K562 (cell line): Measurements from ENCODE around the gene MYL11. TPM values are rescaled to one million over a fixed set of nuclear protein-coding genes. Genes with fewer than 3 reads are reported as not detected.

Source experiments
- ATAC-seq: fragments of 200-7000 bp; cut with Tn5 transposase; 3 replicates; pipeline ENCODE4 v1.9.1; 2020; ENCODE audit warnings: moderate library complexity
- BruUV-seq: library from RNA; stranded (reverse); fragments of 400-500 nt; replicated peaks from 2 replicates; lab custom pipeline; 2021; lab: Mats Ljungman, UMichigan
- CTCF ChIA-PET: fragments of 300-600 bp; formaldehyde crosslinking; extraction: SDS; loops from one replicate; lab custom pipeline; 2021; ENCODE audit warnings: low intra/inter-chr PET ratio; lab: Yijun Ruan, JAX
- POLR2A ChIA-PET: fragments of 300-600, 350-650 bp; sonication (Branson Sonifier 250); formaldehyde crosslinking; extraction: SDS; loops from one replicate; lab custom pipeline; 2021; ENCODE audit warnings: antibody characterized with exemption, inconsistent platforms; lab: Yijun Ruan, JAX
- DNase-seq, 4 experiments: peaks; one replicate each; pipeline versions ENCODE4 v3.0.0 to v3.0.0-alpha.2; 2011 to 2018; ENCODE audit warnings: low spot score in 3 of 4, mixed read lengths in 3 of 4; ENCODE audit errors: extremely low read depth in 1 of 4
- FAIRE-seq: peaks from 2 replicates; lab custom pipeline; 2011; peaks lifted over from hg19 to GRCh38; lab: Jason Lieb, UNC
- H2AFZ ChIP-seq: 2 replicates; pipeline ENCODE4 v1.6.0; 2011; ENCODE audit warnings: low read depth, low read length, control low read depth, inconsistent platforms
- H3K27ac ChIP-seq: fragments of 200-600 bp; 3 replicates; pipeline ENCODE4 v1.8.0; 2011; ENCODE audit warnings: low read depth, mild to moderate bottlenecking, control low read depth, inconsistent platforms, low read length, moderate library complexity, mixed read lengths; ENCODE audit errors: extremely low read depth
- H3K27me3 ChIP-seq, 2 experiments: fragments of 300-600 bp in 1 of 2; 2 replicates in 1 of 2; 3 replicates in 1 of 2; pipeline versions ENCODE4 v1.6.0 to v1.8.0; 2011; ENCODE audit warnings: inconsistent platforms in 2 of 2, low read length in 2 of 2, mild to moderate bottlenecking in 1 of 2, mixed read lengths in 1 of 2, moderate library complexity in 1 of 2; ENCODE audit not compliant: control insufficient read depth in 2 of 2, insufficient read depth in 2 of 2
- H3K36me3 ChIP-seq: fragments of 300-600 bp; 3 replicates; pipeline ENCODE4 v1.8.0; 2011; ENCODE audit warnings: mild to moderate bottlenecking, low read length, inconsistent platforms; ENCODE audit not compliant: control insufficient read depth, insufficient read depth
- H3K4me1 ChIP-seq, 2 experiments: fragments of 200-600 bp in 1 of 2; replicated peaks in 1 of 2; 2 replicates in 1 of 2; 3 replicates in 1 of 2; pipeline versions ENCODE4 v1.5.1 to v1.8.0; 2011; ENCODE audit warnings: inconsistent platforms in 2 of 2, low read length in 2 of 2, mild to moderate bottlenecking in 1 of 2, mixed read lengths in 1 of 2, moderate library complexity in 1 of 2; ENCODE audit not compliant: control insufficient read depth in 2 of 2, insufficient read depth in 2 of 2
- H3K4me2 ChIP-seq: 2 replicates; pipeline ENCODE4 v1.6.1; 2011; ENCODE audit warnings: low read length, control low read depth, inconsistent platforms, mixed read lengths; ENCODE audit not compliant: insufficient read depth
- H3K4me3 ChIP-seq: fragments of 200-600 bp; sonication (generic), shearing (Covaris generic); 2 replicates; pipeline ENCODE4 v1.5.1; 2016; ENCODE audit warnings: control low read depth, inconsistent platforms
- H3K79me2 ChIP-seq: fragments of 200-600 bp; 3 replicates; pipeline ENCODE4 v1.8.0; 2011; ENCODE audit warnings: low read length, inconsistent platforms; ENCODE audit not compliant: control insufficient read depth, insufficient read depth
- H3K9ac ChIP-seq, 2 experiments: 2 replicates each; pipeline versions ENCODE4 v1.6.0 to v1.6.1; 2011; ENCODE audit warnings: low read depth in 2 of 2, low read length in 2 of 2, control low read depth in 1 of 2, inconsistent platforms in 1 of 2, mild to moderate bottlenecking in 1 of 2, mixed read lengths in 1 of 2; ENCODE audit not compliant: insufficient read depth in 1 of 2
- H3K9me1 ChIP-seq: one replicate; pipeline ENCODE4 v1.6.0; 2011; ENCODE audit warnings: inconsistent platforms, mild to moderate bottlenecking, low read length, moderate library complexity; ENCODE audit not compliant: control insufficient read depth, insufficient read depth
- H3K9me3 ChIP-seq: replicated peaks from 2 replicates; pipeline ENCODE4 v1.5.1; 2011; ENCODE audit warnings: low read depth, low read length, inconsistent platforms; ENCODE audit not compliant: control insufficient read depth, insufficient read depth
- H4K20me1 ChIP-seq: replicated peaks from 2 replicates; pipeline ENCODE4 v1.6.1; 2011; ENCODE audit warnings: low read length, inconsistent platforms, mixed read lengths; ENCODE audit not compliant: control insufficient read depth, insufficient read depth
- BRD9 ChIP-seq: fragments of 450-650 bp; IDR thresholded peaks from 2 replicates; pipeline ENCODE4 v1.6.1; 2018; ENCODE audit warnings: low read depth; ENCODE audit not compliant: partially characterized antibody
- E2F1 ChIP-seq: sonication (generic); formaldehyde crosslinking; IDR thresholded peaks from 2 replicates; pipeline ENCODE4 v1.8.1; 2023; ENCODE audit warnings: mild to moderate bottlenecking, missing genetic modification reagents, moderate library complexity
- FOSL1 ChIP-seq: fragments of 200-800 bp; sonication (Bioruptor generic); conservative IDR thresholded peaks from 2 replicates; pipeline ENCODE4 v1.6.1; 2016; ENCODE audit warnings: missing genetic modification characterization, missing compliant biosample characterization
- MEIS2 ChIP-seq: fragments of 450-650 bp; IDR thresholded peaks from 2 replicates; pipeline ENCODE4 v1.6.1; 2014; ENCODE audit warnings: mild to moderate bottlenecking; ENCODE audit not compliant: partially characterized antibody
- NFATC3 ChIP-seq: fragments of 450-650 bp; IDR thresholded peaks from 2 replicates; pipeline ENCODE4 v1.6.1; 2017; ENCODE audit warnings: mild to moderate bottlenecking
- VEZF1 ChIP-seq: fragments of 200-800 bp; sonication (Bioruptor generic); IDR thresholded peaks from 2 replicates; pipeline ENCODE4 v1.6.1; 2017; ENCODE audit warnings: missing genetic modification characterization, missing compliant biosample characterization
- XRCC5 ChIP-seq: fragments of 200-400 bp; formaldehyde crosslinking; IDR thresholded peaks from 2 replicates; pipeline ENCODE4 v1.6.1; 2017; ENCODE audit warnings: low read depth, mild to moderate bottlenecking, low read length
- ZKSCAN1 ChIP-seq: fragments of 150-350 bp; IDR thresholded peaks from 2 replicates; pipeline ENCODE4 v1.6.1; 2016; ENCODE audit warnings: low read depth, low read length
- ZKSCAN3 ChIP-seq: fragments of 250-450 bp; sonication (Bioruptor Pico); IDR thresholded peaks from 2 replicates; pipeline ENCODE4 v1.4.0; 2020
- ZNF277 ChIP-seq: fragments of 250-450 bp; sonication (Bioruptor Pico); IDR thresholded peaks from 2 replicates; pipeline ENCODE4 v1.8.0; 2022; ENCODE audit warnings: inconsistent platforms, mild to moderate bottlenecking, moderate library complexity, borderline replicate concordance
- ZNF395 ChIP-seq: fragments of 200-800 bp; sonication (Bioruptor generic); IDR thresholded peaks from 2 replicates; pipeline ENCODE4 v1.6.1; 2017; ENCODE audit warnings: missing genetic modification characterization, missing compliant biosample characterization
- ZNF740 ChIP-seq, 3 experiments: fragments of 200-800 bp in 1 of 3; sonication (Bioruptor generic) in 1 of 3; sonication (generic) in 1 of 3; formaldehyde crosslinking in 1 of 3; IDR thresholded peaks; 2 replicates each; pipeline versions ENCODE4 v1.6.1 to v1.8.0; 2016 to 2022; ENCODE audit warnings: mild to moderate bottlenecking in 2 of 3, missing compliant biosample characterization in 2 of 3, missing genetic modification characterization in 2 of 3, missing genetic modification reagents in 1 of 3
- ZZZ3 ChIP-seq: fragments of 450-650 bp; IDR thresholded peaks from 2 replicates; pipeline ENCODE4 v1.6.1; 2016; ENCODE audit warnings: antibody characterized with exemption, mild to moderate bottlenecking, moderate library complexity
- WGBS: fragments of 100-300 bp; shearing (Covaris generic); methylation state at CpG from one replicate; pipeline ENCODE4 v1.1.6; 2016; ENCODE audit warnings: low coverage, mixed read lengths; ENCODE audit not compliant: insufficient coverage; ENCODE audit errors: missing lambda C conversion rate; 5-methylcytosine and 5-hydroxymethylcytosine counted together
- in situ Hi-C: fragments of 300-500 bp; cut with MboI; formaldehyde crosslinking; loops from 4 replicates; pipeline ENCODE4 v1.15.0; 2018; ENCODE audit warnings: inconsistent platforms, mixed read lengths
- intact Hi-C: fragments of 100-400 bp; cut with micrococcal nuclease; formaldehyde crosslinking; loops from 2 replicates; pipeline ENCODE4 v1.14.2; 2022
- polyA plus RNA-seq, 8 experiments: library from polyadenylated mRNA; depleted of rRNA in 4 of 8; stranded (reverse) in 5 of 8; unstranded in 3 of 8; fragments of >200 nt; fragmentation: Nextera tagmentation in 2 of 8; fragmentation: Illumina TruSeq in 1 of 8; extraction: Ambion mirVana in 2 of 8; extraction: Trizol in 1 of 8; gene quantifications; 2 replicates each; pipeline versions ENCODE4 v1.2.1 to v1.2.3, GENCODE V29; 2011 to 2014; ENCODE audit warnings: inconsistent platforms in 1 of 8, missing spikeins in 1 of 8
- total RNA-seq, 7 experiments: library from RNA; depleted of rRNA in 6 of 7; stranded (reverse); fragments of >200 nt in 6 of 7; fragmentation: Illumina TruSeq in 2 of 7; extraction: Trizol in 2 of 7; gene quantifications; 2 replicates each; pipeline versions ENCODE4 v1.2.1 to v1.2.3, GENCODE V29; 2011 to 2021; ENCODE audit warnings: low replicate concordance in 1 of 7

MYL11 gene
- total and polyA plus RNA-seq, 9 of the 15 experiments (the other 6 are each of a cell fraction or from before 2014, with no cell fraction given), result 0.31 to 1.5 (median 0.73) TPM; not detected in 4

GRCh38 chr16:30407804-30408534, 33.4 kb downstream of the MYL11 start:
- ATAC-seq, result peak; percentile 33
- peak overlapping the region; percentile 97 for H3K4me2 ChIP-seq
- intact Hi-C loops, result loop anchor here (5.0 kb wide), 2 partner anchors 36 to 51 kb away; partner anchors contain the start of genes CD2BP2, MYL11 and TBC1D10B
- H2AFZ ChIP-seq, result peak overlapping the region; percentile 96
- H3K36me3 ChIP-seq, result peaks cover 34% of the 10 kb centered on the region; the same call in 2 of the 3 replicates
- peak overlapping the region; percentile 80 for H3K4me3 ChIP-seq
- H3K4me1 ChIP-seq, result peaks cover 15 to 28% of the 10 kb centered on the region in 2 experiments; a peak in 4 of 5 replicates
- ChIA-PET POLR2A (interaction anchor here (0.7 to 1.7 kb wide), 7 partner anchors 12 to 630 kb away, joined by 3 to 9 read pairs (median 3); partner anchors contain the start of genes CD2BP2 and DCTPP1), CTCF (no interaction called here)
- 6% methylated on average over 11 of the region's 19 CpGs for WGBS
- peak overlapping the region; percentile 81 for H3K27ac ChIP-seq
- peak in 2 of 4 experiments; percentile 51 to 67 for DNase-seq
- in situ Hi-C loops, result loop anchor here (10.0 kb wide), 1 partner anchor 213 kb away; the partner anchor contains the start of genes BOLA2B, SLX1A and SULT1A3
- peaks cover 29% of the 10 kb centered on the region; the same call in 2 of the 3 replicates for H3K79me2 ChIP-seq
- TF ChIP-seq BRD9 (no peak), FOSL1 (tag) (0 out of 2 replicates have a peak, but pooled peaks have one; percentile 0), ZNF395 (0 out of 2 replicates have a peak, but pooled peaks have one; percentile 0), ZZZ3 (no peak), MEIS2 (no peak), NFATC3 (no peak), ZKSCAN1 (no peak), ZNF277 (no peak), VEZF1 (CRISPR knock-in tag) (peak; percentile 65), ZKSCAN3 (no peak), E2F1 (CRISPR knock-in tag) (no peak), XRCC5 (0 out of 2 replicates have a peak, but pooled peaks have one; percentile 1), ZNF740 (CRISPR knock-in tag; IDR thresholded peaks at IDR 0.05) (peak; percentile 76; the same call in 1 of the 2 replicates), ZNF740 (tag; IDR thresholded peaks at IDR 0.05) (peak in 1 of 2 experiments; percentile 84; a peak in 2 of 4 replicates)
- BruUV-seq, result TSS peak; percentile 68
- H3K9me3 ChIP-seq, result no peaks in the 10 kb centered on the region
- no peaks in the 10 kb centered on the region for H4K20me1 ChIP-seq
- H3K27me3 ChIP-seq, result no peaks in the 10 kb centered on the region
- H3K9ac ChIP-seq, result peak overlapping the region; percentile 69 to 97; a peak in 3 of 4 replicates
- FAIRE-seq, result no peak
- no peaks in the 10 kb centered on the region for H3K9me1 ChIP-seq
